ENCODE data around the gene RALGAPA1.

DNA sequence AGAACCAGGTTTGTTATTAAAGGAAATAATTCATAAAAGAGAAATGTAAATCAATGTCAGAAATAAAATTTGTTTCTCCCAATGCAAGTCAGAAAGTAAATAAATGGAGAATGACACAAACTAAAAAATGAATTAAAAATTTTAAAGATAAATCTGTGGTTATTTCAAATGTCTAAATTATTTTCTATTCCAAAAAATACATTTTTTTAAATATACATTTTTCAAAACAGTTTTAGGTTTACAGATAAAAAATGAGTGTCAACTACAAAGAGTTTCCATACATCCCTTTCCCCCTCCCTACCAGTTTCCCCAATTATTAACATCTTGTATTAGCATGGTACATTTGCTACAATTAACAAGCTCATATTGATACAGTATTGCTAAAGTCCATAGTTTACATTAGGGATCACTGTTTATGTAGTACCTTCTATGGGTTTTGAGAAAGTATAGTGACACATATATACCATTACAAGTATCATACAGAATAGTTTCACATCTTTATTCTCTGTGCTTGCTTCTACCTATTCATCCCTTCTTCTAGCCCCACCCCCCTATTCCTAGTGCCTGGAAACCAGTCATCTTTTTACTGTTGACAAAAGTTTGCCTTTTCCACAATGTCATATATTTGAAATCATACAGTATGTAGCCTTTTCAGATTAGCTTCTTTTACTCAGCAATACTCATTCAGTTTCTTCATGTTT lies 104.2 kb downstream of the RALGAPA1 start:
- TF ChIP-seq, protein P1, sequence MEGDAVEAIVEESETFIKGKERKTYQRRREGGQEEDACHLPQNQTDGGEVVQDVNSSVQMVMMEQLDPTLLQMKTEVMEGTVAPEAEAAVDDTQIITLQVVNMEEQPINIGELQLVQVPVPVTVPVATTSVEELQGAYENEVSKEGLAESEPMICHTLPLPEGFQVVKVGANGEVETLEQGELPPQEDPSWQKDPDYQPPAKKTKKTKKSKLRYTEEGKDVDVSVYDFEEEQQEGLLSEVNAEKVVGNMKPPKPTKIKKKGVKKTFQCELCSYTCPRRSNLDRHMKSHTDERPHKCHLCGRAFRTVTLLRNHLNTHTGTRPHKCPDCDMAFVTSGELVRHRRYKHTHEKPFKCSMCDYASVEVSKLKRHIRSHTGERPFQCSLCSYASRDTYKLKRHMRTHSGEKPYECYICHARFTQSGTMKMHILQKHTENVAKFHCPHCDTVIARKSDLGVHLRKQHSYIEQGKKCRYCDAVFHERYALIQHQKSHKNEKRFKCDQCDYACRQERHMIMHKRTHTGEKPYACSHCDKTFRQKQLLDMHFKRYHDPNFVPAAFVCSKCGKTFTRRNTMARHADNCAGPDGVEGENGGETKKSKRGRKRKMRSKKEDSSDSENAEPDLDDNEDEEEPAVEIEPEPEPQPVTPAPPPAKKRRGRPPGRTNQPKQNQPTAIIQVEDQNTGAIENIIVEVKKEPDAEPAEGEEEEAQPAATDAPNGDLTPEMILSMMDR (IDR thresholded peaks at IDR 0.05), result no peak
- no peak for TF ChIP-seq POLR2A (IDR thresholded peaks at IDR 0.05)

Measured in right lobe of liver (tissue), 4 donors.